Left forelimb (tissue), 1 donor: Measurements from ENCODE around the gene CLCA1.
"Not testable (repeated sequence)": the region's sequence is repeated elsewhere in the genome, so short reads cannot be mapped to it uniquely, and the experiment has no call there.

ENCODE experiments used
- DNase-seq: peaks from one replicate; pipeline ENCODE4 v3.0.0-alpha.2; 2018; ENCODE audit warnings: low spot score

The CLCA1 gene

DNA sequence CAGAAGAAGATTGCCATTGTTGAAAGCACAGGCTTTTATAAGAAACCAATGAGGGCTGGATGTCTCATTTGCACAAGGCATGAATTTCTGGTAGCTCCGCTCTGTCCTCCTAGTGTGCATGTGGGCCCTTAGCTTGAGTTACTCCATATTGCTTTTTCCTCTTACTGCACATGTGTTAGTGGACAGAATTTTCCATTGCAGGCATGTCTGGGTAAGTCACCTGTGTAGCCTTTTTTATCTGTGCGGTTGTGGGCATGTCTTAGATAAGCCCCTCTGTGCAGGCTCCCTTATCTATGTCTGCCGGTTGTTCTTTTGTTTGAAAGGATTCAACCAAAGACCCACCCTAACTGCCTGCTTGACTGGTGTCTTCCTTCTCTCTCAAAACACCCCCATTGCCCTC lies 7.2 kb upstream of the CLCA1 start:
- DNase-seq = no peak

DNA sequence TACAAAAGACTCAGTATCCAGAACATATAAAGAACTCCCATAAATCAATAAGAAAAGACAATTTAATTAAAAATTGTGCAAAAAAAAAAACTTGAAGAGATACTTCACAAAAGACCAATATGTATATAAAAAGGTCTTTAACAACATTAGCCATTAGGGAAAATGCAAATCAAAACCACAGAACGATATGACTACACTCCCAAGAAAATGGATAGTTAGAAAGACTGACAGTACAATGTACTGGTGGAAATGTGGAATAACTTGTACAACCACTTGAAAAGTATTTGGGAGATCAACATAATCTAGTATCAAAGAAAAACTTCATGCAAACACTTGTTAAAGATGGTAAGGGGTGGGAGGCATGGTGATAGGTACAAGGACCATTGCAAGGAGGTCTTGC lies 3.9 kb upstream of the CLCA1 start:
- DNase-seq = no peak

GRCh38 chr1:86466109-86466844 lies 2.5 kb upstream of the CLCA1 start:
- no peak for DNase-seq

DNA sequence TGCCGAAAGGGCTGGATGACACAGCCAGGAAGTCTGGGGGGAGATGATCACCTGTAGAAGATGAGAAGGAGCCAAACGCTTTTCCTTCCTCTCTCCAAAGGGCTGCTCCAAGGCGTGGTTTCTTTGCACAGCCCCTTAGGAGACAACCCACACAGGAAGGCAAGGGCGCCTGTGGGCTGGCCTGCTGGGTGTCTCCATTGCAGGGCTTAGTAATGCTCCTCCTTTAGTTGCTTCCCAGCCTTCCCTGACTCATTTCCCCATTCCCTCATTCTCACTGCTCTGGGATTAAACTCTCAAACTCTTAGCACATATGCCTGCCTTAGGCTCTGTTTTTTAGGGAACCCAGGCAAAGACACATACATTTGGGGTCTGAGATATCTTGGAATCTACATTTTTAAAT lies 1.7 kb upstream of the CLCA1 start:
- DNase-seq = no peak

DNA sequence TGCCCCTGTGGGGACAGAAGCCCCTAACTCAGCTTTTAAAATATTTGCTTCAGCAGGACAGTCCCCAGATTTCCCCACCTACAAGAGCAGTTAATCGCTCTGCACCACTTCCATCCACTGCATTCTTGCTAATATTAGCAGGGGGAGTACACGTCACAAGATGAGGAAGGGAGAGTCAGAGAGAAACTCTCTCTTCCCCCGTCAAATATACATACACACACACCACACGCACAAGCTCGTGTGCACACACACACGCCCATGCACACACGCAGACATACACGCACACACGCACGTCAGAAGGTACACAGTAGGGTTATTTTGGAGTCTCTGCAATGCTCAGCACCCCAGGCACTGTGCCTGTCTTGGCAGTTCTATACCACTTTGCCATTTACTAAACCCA lies 2.1 kb downstream of the CLCA1 start:
- DNase-seq = no peak

GRCh38 chr1:86471291-86471690 lies 2.6 kb downstream of the CLCA1 start:
- no peak for DNase-seq

DNA sequence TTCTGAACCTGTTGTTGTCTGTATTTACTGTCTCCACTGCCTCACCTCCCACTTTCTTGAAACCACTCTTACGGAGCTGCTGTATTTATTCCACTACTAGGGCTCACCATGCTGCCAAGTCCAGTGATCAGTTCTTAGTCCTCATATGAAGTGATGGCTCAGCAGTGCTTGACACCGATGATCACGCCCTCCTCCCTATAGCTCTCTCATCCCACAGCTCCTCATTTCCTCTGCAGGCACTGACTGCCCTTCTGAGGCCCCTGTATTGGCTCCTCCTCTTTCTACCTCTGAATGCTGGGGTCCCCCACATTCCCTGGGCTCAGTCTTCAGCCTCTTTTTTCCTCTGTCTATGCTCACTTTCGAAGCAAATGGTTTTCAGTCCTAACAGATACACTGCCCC lies 3.4 kb downstream of the CLCA1 start:
- DNase-seq = no peak

DNA sequence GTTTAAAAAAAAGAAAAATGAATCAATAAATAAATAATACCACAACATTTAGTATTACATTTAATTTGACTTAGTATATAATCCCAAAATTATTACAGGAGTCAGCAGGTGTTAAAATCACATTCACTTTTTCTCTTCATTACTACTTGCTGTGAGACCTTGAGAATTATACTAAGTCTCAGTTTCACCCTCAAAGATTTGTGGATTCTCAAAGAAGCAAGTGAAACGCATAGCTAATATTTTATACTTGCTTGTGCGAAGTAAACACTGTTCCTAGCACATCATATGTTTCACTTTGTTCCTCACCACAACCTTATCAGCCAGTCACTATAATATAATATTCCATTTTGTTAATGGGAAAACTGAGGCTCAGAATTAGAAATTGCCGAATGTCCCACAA lies 4.0 kb downstream of the CLCA1 start:
- DNase-seq = no peak

DNA sequence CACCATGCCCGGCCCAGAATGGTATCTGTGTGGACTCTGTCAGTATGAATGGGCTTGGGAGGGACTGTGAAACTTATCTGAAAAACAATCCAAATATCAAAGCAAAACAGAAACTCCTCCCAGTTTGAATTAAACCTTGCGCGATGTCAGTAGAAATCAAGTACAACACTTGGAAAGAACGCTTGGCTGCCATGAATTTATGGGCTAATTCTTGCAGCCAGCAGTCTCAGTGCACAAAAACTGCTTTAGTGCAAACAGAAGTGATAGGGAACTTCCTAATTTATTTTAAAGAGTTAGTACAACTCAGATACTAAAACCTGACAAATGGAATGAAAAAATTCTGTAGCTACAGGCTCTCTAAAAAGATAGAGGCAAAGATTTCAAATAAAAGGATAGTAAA lies 8.5 kb downstream of the CLCA1 start:
- no peak for DNase-seq

DNA sequence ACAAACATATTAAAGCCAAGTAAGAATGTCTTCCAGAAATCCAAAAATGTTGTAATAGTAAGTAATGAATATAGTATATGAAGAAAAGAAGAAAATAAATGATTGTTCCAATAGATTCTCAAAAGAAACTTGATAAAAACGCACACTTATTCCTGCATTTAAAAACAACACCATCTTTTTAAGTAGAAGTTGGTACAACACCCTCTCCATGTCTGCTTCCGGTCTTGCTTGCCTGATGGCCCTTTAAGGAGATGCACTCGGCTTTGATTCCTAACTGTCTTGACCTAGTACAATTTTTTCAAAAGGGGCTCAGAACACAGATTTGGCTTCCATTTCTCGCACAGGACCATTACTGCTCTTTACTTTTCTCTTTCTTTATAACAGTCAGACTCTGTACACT lies 9.0 kb downstream of the CLCA1 start:
- DNase-seq = no peak

- no peak for DNase-seq
Observed at GRCh38 chr1:86478416-86479156, 9.9 kb downstream of the CLCA1 start.

- DNase-seq = no peak
Observed at GRCh38 chr1:86481966-86482365, 13.2 kb downstream of the CLCA1 start.

DNA sequence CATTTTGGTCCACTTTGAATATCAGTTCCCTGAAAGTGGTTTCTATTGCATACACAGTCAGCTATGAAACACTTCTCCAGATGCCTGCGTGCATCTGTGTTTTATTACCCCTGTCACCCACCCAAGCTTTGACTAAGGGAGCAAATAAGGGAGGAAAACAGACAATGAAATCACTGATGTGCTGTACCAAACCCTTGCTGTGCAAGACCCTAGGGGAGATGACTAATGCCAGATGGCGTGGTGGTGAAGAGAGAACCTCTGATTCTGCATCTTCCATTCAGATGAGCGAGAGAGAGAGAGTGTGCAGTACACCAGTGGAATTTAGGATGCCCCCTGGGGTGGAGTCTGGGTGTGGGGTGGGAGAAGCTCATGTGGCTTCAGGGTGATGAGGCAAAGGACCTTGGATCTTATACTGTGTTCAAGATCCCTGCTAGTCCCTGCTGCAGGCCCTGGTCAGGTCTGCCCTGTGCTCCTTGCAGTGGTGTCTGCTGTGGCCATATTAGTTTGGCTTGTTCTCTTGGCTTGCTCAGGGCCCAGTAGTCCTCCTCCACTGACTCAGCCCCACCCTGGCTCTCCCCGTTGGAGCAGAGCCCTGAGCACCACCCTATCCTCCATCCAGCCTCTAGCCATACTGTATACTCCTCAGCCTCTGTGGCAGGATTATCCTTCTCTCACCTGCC lies 18.5 kb downstream of the CLCA1 start:
- DNase-seq = peak; percentile 73

- no peak for DNase-seq
Observed at GRCh38 chr1:86487811-86488141, 19.0 kb downstream of the CLCA1 start.

- DNase-seq = no peak
Observed at GRCh38 chr1:86489242-86489878, 20.6 kb downstream of the CLCA1 start.

- DNase-seq = no peak
Observed at GRCh38 chr1:86491171-86491950, 22.6 kb downstream of the CLCA1 start.

DNA sequence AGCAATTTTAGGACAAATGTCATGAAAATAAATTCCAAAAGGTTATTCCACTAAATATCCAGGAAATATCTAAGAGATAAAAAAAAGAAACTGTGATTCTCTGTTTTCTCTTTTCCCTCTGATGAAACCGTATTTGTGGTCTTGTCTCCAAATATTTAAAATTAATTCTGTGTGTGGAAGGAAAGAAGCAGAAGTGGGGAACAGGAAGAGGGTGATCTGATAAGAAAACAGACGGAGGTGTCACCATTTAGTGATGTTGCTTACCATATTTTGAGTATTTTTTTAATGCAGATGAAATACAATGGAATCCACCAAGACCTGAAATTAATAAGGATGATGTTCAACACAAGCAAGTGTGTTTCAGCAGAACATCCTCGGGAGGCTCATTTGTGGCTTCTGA lies 29.6 kb downstream of the CLCA1 start:
- DNase-seq = no peak

DNA sequence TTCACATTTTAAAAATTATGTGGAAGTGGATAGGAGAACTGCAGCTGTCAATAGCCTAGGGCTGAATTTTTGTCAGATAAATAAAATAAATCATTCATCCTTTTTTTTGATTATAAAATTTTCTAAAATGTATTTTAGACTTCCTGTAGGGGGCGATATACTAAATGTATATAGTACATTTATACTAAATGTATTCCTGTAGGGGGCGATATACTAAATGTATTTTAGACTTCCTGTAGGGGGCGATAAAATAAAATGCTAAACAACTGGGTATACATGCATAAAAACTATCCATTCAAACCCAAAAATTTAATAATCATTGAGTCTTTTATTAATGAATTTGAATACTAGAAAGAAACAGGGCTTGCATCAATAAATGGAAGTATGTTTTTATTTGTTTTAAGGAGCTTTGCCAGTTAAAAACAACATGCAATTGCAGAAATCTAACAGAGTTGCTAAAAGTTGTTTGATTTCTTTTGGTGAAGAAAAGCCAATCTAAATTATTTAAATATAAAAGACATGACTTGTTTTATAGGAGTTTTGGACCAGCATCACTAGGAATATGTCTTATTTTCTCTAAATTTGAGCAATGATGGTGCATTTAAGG lies 31.4 kb downstream of the CLCA1 start:
- DNase-seq = no peak

GRCh38 chr1:86500714-86501113 lies 32.0 kb downstream of the CLCA1 start:
- no peak for DNase-seq

DNA sequence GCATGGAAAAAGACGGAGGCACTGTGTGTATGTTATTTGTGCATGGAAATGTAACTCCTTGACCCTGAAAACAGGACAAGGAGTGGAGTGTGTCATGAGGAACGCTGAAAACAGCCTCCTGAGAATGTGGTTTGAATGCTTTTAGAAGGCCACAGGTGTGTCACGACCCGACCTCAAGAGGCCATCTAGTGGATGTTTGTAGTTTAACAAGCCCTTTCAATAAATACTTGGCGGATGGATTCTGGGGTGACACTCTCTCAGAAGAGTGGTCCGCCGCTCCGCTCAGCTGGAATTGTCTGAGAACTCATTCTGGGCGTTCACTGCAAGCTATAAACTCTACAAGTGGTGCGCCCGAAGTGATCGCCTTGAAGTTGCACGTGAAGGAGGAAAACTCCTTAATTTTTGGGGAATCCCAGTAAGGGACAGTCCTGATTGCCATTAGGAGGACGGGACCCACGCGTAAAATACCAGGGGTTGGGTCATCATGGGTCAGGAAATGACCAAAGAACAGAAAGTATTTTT lies 33.5 kb downstream of the CLCA1 start:
- DNase-seq = not testable (repeated sequence)

DNA sequence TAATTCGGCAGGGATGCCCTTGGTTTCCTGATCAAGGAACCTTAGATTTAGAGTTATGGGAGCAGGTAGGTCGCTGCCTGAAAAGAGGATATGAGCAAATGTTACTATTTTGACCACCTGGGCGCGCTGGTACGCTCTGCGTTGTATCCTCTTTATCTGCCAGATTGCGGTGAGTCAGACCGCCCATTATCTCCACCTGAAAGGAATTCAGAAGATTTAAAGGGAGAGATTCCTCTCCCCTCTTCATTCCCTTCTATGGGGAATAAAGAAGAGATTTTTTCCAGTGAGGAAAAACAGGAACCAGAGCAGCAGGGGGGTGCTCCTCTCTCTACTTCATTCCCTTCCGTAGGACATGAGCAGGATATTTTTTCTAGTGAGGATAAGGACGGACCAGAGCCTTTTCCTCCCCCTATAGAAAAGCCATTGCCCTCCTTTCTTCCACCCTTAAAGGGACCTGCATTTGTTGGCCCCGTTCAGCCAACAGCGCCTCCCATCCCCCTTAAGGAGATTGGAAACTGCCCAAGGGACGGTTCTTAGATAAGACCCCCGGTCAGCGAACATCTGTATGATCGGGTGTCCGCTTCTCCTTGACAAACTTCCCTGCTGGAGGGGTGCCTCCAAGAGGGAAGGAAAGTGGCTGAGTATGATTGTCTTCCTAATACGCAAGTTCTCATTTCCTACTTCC lies 34.1 kb downstream of the CLCA1 start:
- DNase-seq = no peak
